GM12864 (cell line): ENCODE data around the gene SEZ6L.

ENCODE experiments used
- DNase-seq: peaks from one replicate; pipeline ENCODE4 v3.0.0-alpha.2; 2011; ENCODE audit warnings: low read depth
- H3K4me3 ChIP-seq: 2 replicates; pipeline ENCODE4 v1.5.1; 2011; ENCODE audit warnings: mild to moderate bottlenecking, low read depth, low read length, control low read depth
- CTCF ChIP-seq: IDR thresholded peaks from 2 replicates; pipeline ENCODE4 v1.5.1; 2011; ENCODE audit warnings: low read depth, mild to moderate bottlenecking, moderate library complexity, low read length, control low read depth, inconsistent platforms; ENCODE audit errors: missing control alignments

SEZ6L gene

GRCh38 chr22:26428515-26429457 lies 259.5 kb downstream of the SEZ6L start, which contains the start of gene ASPHD2:
Gene ASPHD2 (plus strand): TSS chr22:26429260. CDS start chr22:26433616, 4,356 bp downstream.
- DNase-seq: peak; percentile 88
- peak within 1 kb of the TSS; percentile 80 for H3K4me3 ChIP-seq
- no peak for TF ChIP-seq CTCF

GRCh38 chr22:26429458-26430286 lies 260.4 kb downstream of the SEZ6L start:
- no peak for TF ChIP-seq CTCF
- DNase-seq: no peak

GRCh38 chr22:26430600-26430999 lies 261.3 kb downstream of the SEZ6L start:
- no peak for TF ChIP-seq CTCF
- peak overlapping the region; percentile 80 for H3K4me3 ChIP-seq
- no peak for DNase-seq

More at GRCh38 chr22:26429458-26430286, 260.4 kb downstream of the SEZ6L start:
- peak overlapping the region; percentile 80 for H3K4me3 ChIP-seq

GRCh38 chr22:26431261-26431995 lies 262.2 kb downstream of the SEZ6L start:
- no peak for TF ChIP-seq CTCF
- no peak for DNase-seq
- peak overlapping the region; percentile 80; the same call in 1 of the 2 replicates for H3K4me3 ChIP-seq

GRCh38 chr22:26432619-26433311 lies 263.5 kb downstream of the SEZ6L start:
- no peak for TF ChIP-seq CTCF
- DNase-seq: peak; percentile 66
- H3K4me3 ChIP-seq: no peak overlapping the region
